ENCODE results near the gene APCDD1L.

APCDD1L gene

GRCh38 chr20:58545565-58546415 is 30.6 kb upstream of the APCDD1L start:
- ATAC-seq (no peak), DNase-seq (no peak)

- DNase-seq (no peak), ATAC-seq (no peak)
These were observed 29.7 kb upstream of the APCDD1L start for GRCh38 chr20:58544891-58545290.

- ATAC-seq (no peak), DNase-seq (no peak)
These were observed 29.1 kb upstream of the APCDD1L start for GRCh38 chr20:58544286-58544685.

GRCh38 chr20:58543274-58543673 is 28.1 kb upstream of the APCDD1L start:
- no peak for DNase-seq
- no peak for ATAC-seq

GRCh38 chr20:58542411-58543095 is 27.4 kb upstream of the APCDD1L start:
- peak; percentile 59 for ATAC-seq
- peak; percentile 13 for DNase-seq

GRCh38 chr20:58542034-58542410 is 26.8 kb upstream of the APCDD1L start:
- DNase-seq (peak; percentile 38), ATAC-seq (peak; percentile 76)

- DNase-seq (peak; percentile 10), ATAC-seq (peak; percentile 25)
These were observed 23.6 kb upstream of the APCDD1L start for GRCh38 chr20:58538752-58539151.

GRCh38 chr20:58537831-58538230 is 22.6 kb upstream of the APCDD1L start:
- ATAC-seq, result no peak
- DNase-seq, result no peak

GRCh38 chr20:58536289-58536688 is 21.1 kb upstream of the APCDD1L start:
- no peak for DNase-seq
- no peak for ATAC-seq

GRCh38 chr20:58531657-58532056 is 16.5 kb upstream of the APCDD1L start:
- ATAC-seq, result no peak

GRCh38 chr20:58531063-58531462 is 15.9 kb upstream of the APCDD1L start:
- ATAC-seq, result no peak
- no peak for DNase-seq

More at GRCh38 chr20:58531657-58532056, 16.5 kb upstream of the APCDD1L start:
- no peak for DNase-seq

- DNase-seq, result no peak
- ATAC-seq, result no peak
These were observed 13.2 kb upstream of the APCDD1L start for GRCh38 chr20:58528412-58528811.

GRCh38 chr20:58526411-58526810 is 11.2 kb upstream of the APCDD1L start:
- ATAC-seq, result no peak
- no peak for DNase-seq

GRCh38 chr20:58524814-58525213 is 9.6 kb upstream of the APCDD1L start:
- no peak for ATAC-seq
- DNase-seq, result no peak

- ATAC-seq (no peak), DNase-seq (no peak)
These were observed 8.7 kb upstream of the APCDD1L start for GRCh38 chr20:58523971-58524315.

GRCh38 chr20:58523072-58523970 is 8.1 kb upstream of the APCDD1L start:
- DNase-seq (no peak), ATAC-seq (no peak)

- ATAC-seq, result no peak
- DNase-seq, result no peak
These were observed 7.5 kb upstream of the APCDD1L start for GRCh38 chr20:58522666-58523065.

GRCh38 chr20:58521763-58522162 is 6.6 kb upstream of the APCDD1L start:
- no peak for DNase-seq
- ATAC-seq, result no peak

- DNase-seq (no peak), ATAC-seq (no peak)
These were observed 4.9 kb upstream of the APCDD1L start for GRCh38 chr20:58519940-58520712.

GRCh38 chr20:58518896-58519593 is 3.8 kb upstream of the APCDD1L start:
- ATAC-seq (no peak), DNase-seq (no peak)

- ATAC-seq (no peak), DNase-seq (no peak)
These were observed 3.2 kb upstream of the APCDD1L start for GRCh38 chr20:58518387-58518786.
